ENCODE measurements around the gene SPAG4. TPM values are rescaled to one million over a fixed set of nuclear protein-coding genes. Genes with fewer than 3 reads are reported as not detected.

SPAG4 gene
- total and polyA plus RNA-seq, 2 experiments from 2014 or later, result 2.7 to 2.9 TPM

DNA sequence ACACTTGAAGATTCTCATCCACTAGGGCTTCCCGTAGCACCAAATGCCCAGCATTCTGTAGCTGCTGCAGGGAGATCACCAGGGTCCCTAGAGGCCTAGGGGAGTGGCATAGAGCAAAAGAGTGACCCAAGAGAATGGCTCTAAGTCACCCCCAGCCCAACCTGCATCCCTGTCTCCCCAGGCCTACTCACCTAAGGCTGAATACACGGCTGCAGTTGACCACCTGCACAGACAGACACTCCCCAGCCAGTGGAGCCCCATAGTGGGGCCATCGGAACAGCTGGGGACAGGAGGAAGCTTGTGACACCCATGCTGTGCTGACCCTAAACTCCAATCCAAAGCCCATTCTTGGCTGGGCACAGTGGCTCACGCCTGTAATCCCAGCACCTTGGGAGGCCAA is 9.5 kb upstream of the SPAG4 start (continued):
- TF ChIP-seq ZNF462 (CRISPR knock-in tag; IDR thresholded peaks at IDR 0.05) (no peak), STAT1 (IDR thresholded peaks at IDR 0.05; ENCODE audit: unreplicated experiment) (no peak)

- Histone ChIP-seq H3K27ac (ENCODE audit: low read depth) (no peak overlapping the region), H3K4me3 (no peak overlapping the region), H3K27me3 (ENCODE audit: insufficient read depth) (peaks cover 22% of the 10 kb centered on the region), H3K4me1 (ENCODE audit: insufficient read depth) (peaks cover 4% of the 10 kb centered on the region), H4K20me1 (replicated peaks; ENCODE audit: insufficient read depth) (no peaks in the 10 kb centered on the region), H2AFZ (no peak overlapping the region), H3K79me2 (replicated peaks; ENCODE audit: insufficient read depth) (no peaks in the 10 kb centered on the region), H3K9me2 (ENCODE audit: insufficient read depth) (no peaks in the 10 kb centered on the region), H3K36me3 (ENCODE audit: insufficient read depth) (no peaks in the 10 kb centered on the region), H3K4me2 (no peak overlapping the region), H3F3A (replicated peaks; ENCODE audit: low read depth) (no peaks in the 10 kb centered on the region)
- DNase-seq (ENCODE audit: low spot score) (no peak), ATAC-seq (no peak)
- H3K27me3 Mint-ChIP-seq (ENCODE audit: insufficient read depth, low read depth, poor library complexity), result peaks cover 21% of the 10 kb centered on the region
- peaks cover 7% of the 10 kb centered on the region for H3K4me1 Mint-ChIP-seq
- H3K4me3 Mint-ChIP-seq, result no peak overlapping the region
- no peak for TF ChIP-seq ZNF462 (CRISPR knock-in tag; IDR thresholded peaks at IDR 0.05)
- TF ChIP-seq POLR2AphosphoS5 (IDR thresholded peaks at IDR 0.05; ENCODE audit: low read depth), result no peak
- TF ChIP-seq EZH2phosphoT487 (IDR thresholded peaks at IDR 0.05; ENCODE audit: unreplicated experiment), result no peak
- no peak for TF ChIP-seq CREB1 (CRISPR knock-in tag; IDR thresholded peaks at IDR 0.05; ENCODE audit: low read depth)
- no peak overlapping the region for H3K27ac Mint-ChIP-seq
- H3K36me3 Mint-ChIP-seq (ENCODE audit: low read depth), result no peaks in the 10 kb centered on the region; the same call in 1 of the 3 replicates
- H3K9me3 Mint-ChIP-seq, result no peaks in the 10 kb centered on the region; the same call in 2 of the 3 replicates
Observed at GRCh38 chr20:35607003-35607735, 8.5 kb upstream of the SPAG4 start.
